ENCODE data around the gene MYO3B. TPM values are rescaled to one million over a fixed set of nuclear protein-coding genes. Genes with fewer than 3 reads are reported as not detected.

MYO3B gene
- polyA plus RNA-seq, 1 of the 3 experiments (the other 2 are of a cell fraction) = not detected

GRCh38 chr2:170587922-170588321, 410.0 kb downstream of the MYO3B start:
- DNase-seq = no peak
- H3K9ac ChIP-seq = no peak overlapping the region
- H3K27me3 ChIP-seq (ENCODE audit: insufficient read depth) = no peaks in the 10 kb centered on the region
- no peak overlapping the region for H3K27ac ChIP-seq (ENCODE audit: low read depth in 2 of 2, low read length in 1 of 2)
- no peaks in the 10 kb centered on the region for H3K36me3 ChIP-seq (replicated peaks in 1 of 2; ENCODE audit: control insufficient read depth in 1 of 2, insufficient read depth in 2 of 2, low read length in 1 of 2)
- no peak overlapping the region for H2AFZ ChIP-seq (ENCODE audit: low read depth)
- ChIA-PET CTCF (no interaction called here), POLR2A (no interaction called here)
- H4K20me1 ChIP-seq (ENCODE audit: insufficient read depth) = no peaks in the 10 kb centered on the region
- no peak overlapping the region for H3K4me3 ChIP-seq (ENCODE audit: low read depth in 2 of 2, low read length in 1 of 2)
- no peaks in the 10 kb centered on the region for H3F3A ChIP-seq (replicated peaks; ENCODE audit: insufficient read depth)
- 35% methylated on average over 2 of the region's 2 CpGs for WGBS (ENCODE audit: low lambda C conversion rate)
- H3K4me1 ChIP-seq (ENCODE audit: control insufficient read depth in 1 of 2, insufficient read depth in 2 of 2, low read depth in 1 of 2, low read length in 1 of 2) = no peaks in the 10 kb centered on the region
- no peaks in the 10 kb centered on the region for H3K9me3 ChIP-seq
- no peak overlapping the region for H3K4me2 ChIP-seq
- H3K79me2 ChIP-seq (ENCODE audit: insufficient read depth) = no peaks in the 10 kb centered on the region
- TF ChIP-seq FOXM1 (IDR thresholded peaks at IDR 0.05; ENCODE audit: low read depth) (no peak), GATA2 (CRISPR knock-in tag; IDR thresholded peaks at IDR 0.05) (no peak), EP300 (IDR thresholded peaks at IDR 0.05; ENCODE audit: borderline replicate concordance in 1 of 2, low read depth in 1 of 2, low read length in 1 of 2) (no peak), FOXJ3 (CRISPR knock-in tag; IDR thresholded peaks at IDR 0.05) (no peak), TEAD4 (IDR thresholded peaks at IDR 0.05; ENCODE audit: borderline replicate concordance, insufficient read depth) (no peak), ELF1 (IDR thresholded peaks at IDR 0.05) (no peak)
- H3K9me2 ChIP-seq = no peaks in the 10 kb centered on the region

- no peak for TF ChIP-seq PBX3 (IDR thresholded peaks at IDR 0.05)
- TF ChIP-seq JUND (IDR thresholded peaks at IDR 0.05) = no peak
- TF ChIP-seq USF1 (IDR thresholded peaks at IDR 0.05; ENCODE audit: borderline replicate concordance, low read depth) = no peak
- no peak for TF ChIP-seq YY1 (IDR thresholded peaks at IDR 0.05; ENCODE audit: low read depth)
- no peak for TF ChIP-seq FOXJ3 (CRISPR knock-in tag; IDR thresholded peaks at IDR 0.05)
- no peak for TF ChIP-seq MAX (IDR thresholded peaks at IDR 0.05; ENCODE audit: low read depth)
- TF ChIP-seq GABPA (IDR thresholded peaks at IDR 0.05; ENCODE audit: low read depth) = no peak
- TF ChIP-seq NRF1 (IDR thresholded peaks at IDR 0.05; ENCODE audit: low read depth, low read length) = no peak
- no peak for TF ChIP-seq GATA2 (CRISPR knock-in tag; IDR thresholded peaks at IDR 0.05)
- no peak for TF ChIP-seq RAD21 (IDR thresholded peaks at IDR 0.05; ENCODE audit: low read length)
- ChIA-PET CTCF (no interaction called here), POLR2A (no interaction called here)
- no peaks in the 10 kb centered on the region for H3K36me3 ChIP-seq (replicated peaks in 1 of 2; ENCODE audit: control insufficient read depth in 1 of 2, insufficient read depth in 2 of 2, low read length in 1 of 2)
- H3K9me3 ChIP-seq = no peaks in the 10 kb centered on the region
- no peaks in the 10 kb centered on the region for H3K4me1 ChIP-seq (ENCODE audit: control insufficient read depth in 1 of 2, insufficient read depth in 2 of 2, low read depth in 1 of 2, low read length in 1 of 2)
- H4K20me1 ChIP-seq (ENCODE audit: insufficient read depth) = no peaks in the 10 kb centered on the region
- 8% methylated on average over 2 of the region's 2 CpGs for WGBS (ENCODE audit: low lambda C conversion rate)
- no peaks in the 10 kb centered on the region for H3K9me2 ChIP-seq
- H3K27ac ChIP-seq (ENCODE audit: low read depth in 2 of 2, low read length in 1 of 2) = no peak overlapping the region
- DNase-seq = no peak
- H3K79me2 ChIP-seq (ENCODE audit: insufficient read depth) = no peaks in the 10 kb centered on the region
- H2AFZ ChIP-seq (ENCODE audit: low read depth) = no peak overlapping the region
- no peak overlapping the region for H3K4me2 ChIP-seq
- H3K4me3 ChIP-seq (ENCODE audit: low read depth in 2 of 2, low read length in 1 of 2) = no peak overlapping the region
- no peak overlapping the region for H3K9ac ChIP-seq
- H3F3A ChIP-seq (replicated peaks; ENCODE audit: insufficient read depth) = no peaks in the 10 kb centered on the region
- H3K27me3 ChIP-seq (ENCODE audit: insufficient read depth) = no peaks in the 10 kb centered on the region
Measured at GRCh38 chr2:170588729-170589128, 410.8 kb downstream of the MYO3B start.

Data from SK-N-SH (cell line).